GM21447 (cell line): ENCODE results near the gene ZNF831.

Experiments
- ATAC-seq: cut with Tn5 transposase; IDR thresholded peaks from one replicate; pipeline ENCODE4 v1.9.1; 2021; ENCODE audit not compliant: unreplicated experiment

ZNF831 gene

GRCh38 chr20:59139998-59140397, 23.6 kb upstream of the ZNF831 start:
- ATAC-seq, result no peak

GRCh38 chr20:59141818-59142581, 21.6 kb upstream of the ZNF831 start:
- ATAC-seq, result no peak

DNA sequence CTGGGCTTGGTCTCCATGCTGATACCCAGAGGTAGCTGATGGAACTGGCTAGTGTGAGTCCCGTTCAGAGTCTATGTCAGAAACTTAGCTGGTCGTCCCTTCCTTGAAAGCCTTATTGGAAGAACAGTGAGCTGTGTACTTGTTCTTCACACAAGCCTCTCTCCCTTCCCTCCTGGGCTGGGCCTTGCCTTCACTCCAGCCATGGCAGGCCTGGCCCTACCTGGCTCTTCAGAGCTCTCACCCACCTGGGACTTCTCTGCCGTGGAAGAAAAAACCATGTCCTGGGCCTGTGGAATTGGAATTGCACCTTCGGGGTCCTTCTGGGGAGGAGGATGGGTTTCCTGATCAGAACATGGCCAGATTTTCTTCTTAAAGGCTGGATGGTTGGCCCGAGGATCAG, 20.3 kb upstream of the ZNF831 start:
- ATAC-seq, result no peak

GRCh38 chr20:59144179-59144830, 19.3 kb upstream of the ZNF831 start:
- no peak for ATAC-seq

GRCh38 chr20:59144831-59145196, 18.8 kb upstream of the ZNF831 start:
- ATAC-seq, result no peak

GRCh38 chr20:59145247-59145923, 18.2 kb upstream of the ZNF831 start:
- ATAC-seq, result no peak

- ATAC-seq, result no peak
These were observed 17.5 kb upstream of the ZNF831 start for GRCh38 chr20:59145924-59146779.

DNA sequence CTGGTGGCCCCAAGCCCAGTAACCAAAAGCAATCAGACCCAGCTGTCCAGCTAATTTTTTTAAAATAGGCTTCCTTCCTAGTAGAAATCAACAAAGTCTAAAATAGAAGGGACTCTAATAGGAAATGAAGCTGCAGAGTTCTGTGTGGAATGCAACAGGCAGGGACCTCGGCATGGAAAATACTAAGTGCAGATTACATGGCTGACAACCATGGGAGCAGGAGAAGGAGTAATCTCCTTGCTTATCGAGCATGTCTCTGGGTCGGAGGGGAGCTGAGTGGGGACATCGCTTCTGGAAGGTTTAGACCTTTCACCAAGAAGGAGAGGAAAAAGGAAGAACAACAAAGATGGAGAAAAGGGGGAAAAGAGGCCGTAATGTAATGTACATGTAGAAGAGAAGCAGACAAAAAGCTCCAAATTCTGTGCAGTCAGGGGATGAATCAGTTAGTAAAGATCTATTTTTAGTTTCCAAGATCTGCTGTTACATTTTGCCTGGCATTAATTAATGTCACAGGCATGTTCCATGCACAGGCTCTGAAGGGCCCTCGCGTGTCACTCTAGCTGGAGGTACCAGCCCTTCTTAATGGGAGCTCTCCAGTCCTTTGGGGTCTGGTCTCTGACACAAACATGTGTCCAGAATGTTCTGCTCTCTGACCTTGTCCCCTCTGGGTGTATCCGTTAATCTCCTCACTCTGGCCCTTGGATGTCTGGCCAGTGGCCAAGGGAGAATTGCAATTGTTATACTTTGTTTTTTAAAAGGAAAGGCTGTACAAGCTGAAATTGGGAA, 16.6 kb upstream of the ZNF831 start:
- no peak for ATAC-seq

DNA sequence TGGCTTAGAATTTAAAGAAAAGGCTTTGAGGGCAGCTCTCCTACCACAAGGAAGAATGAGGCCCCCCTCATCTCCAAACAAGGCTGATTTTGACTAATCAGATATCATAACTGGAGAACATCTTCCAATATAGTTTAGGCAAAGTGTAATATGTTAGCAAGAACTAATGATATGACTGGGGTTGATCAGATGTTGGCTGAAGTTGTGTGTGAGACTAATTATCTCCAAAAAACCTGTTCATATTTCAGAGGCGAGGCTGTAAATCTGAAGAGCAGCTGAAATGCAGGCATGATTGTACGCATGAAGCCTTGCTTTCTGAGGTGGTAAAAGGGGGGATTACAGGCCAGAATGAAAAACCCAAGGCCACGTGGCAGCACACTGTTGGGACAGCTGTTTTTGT, 16.0 kb upstream of the ZNF831 start:
- no peak for ATAC-seq

DNA sequence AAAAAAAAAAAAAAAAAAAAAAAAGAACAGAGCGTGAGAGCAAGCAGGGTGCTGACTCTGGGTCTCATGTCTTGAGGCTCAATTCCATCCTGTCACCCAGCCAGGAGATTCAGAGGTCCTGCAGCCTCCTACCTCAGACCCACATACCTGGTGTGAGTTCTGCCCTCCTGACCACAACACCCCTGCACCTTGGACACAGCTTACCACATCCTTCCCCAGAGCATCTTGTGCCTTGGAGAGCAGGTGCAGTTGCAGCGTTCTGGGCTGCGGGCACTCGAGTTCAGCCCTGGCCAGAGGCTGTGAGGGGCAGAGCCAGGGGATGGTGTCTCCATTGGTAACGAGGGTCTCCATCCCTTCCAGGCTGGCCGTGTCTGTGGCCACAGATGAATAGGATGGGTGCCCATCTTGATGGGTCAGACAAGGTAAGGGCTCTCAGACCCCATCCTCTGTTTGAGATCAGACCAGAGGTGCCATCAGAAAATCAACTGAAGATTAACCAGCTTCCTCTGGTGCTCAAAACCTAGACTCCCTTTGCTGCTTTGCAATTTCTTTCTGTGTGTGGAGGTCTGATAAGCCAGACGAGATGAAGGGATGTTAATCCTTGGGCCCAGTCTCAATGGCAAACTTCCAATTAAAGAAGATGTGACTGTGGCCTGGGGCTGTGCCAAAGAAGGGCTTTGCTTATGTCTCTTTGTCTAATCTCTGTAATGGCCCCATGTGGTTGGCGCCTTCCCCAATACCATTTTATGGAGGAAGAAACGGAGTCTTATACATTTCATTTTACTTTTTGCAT, 14.7 kb upstream of the ZNF831 start:
- no peak for ATAC-seq

DNA sequence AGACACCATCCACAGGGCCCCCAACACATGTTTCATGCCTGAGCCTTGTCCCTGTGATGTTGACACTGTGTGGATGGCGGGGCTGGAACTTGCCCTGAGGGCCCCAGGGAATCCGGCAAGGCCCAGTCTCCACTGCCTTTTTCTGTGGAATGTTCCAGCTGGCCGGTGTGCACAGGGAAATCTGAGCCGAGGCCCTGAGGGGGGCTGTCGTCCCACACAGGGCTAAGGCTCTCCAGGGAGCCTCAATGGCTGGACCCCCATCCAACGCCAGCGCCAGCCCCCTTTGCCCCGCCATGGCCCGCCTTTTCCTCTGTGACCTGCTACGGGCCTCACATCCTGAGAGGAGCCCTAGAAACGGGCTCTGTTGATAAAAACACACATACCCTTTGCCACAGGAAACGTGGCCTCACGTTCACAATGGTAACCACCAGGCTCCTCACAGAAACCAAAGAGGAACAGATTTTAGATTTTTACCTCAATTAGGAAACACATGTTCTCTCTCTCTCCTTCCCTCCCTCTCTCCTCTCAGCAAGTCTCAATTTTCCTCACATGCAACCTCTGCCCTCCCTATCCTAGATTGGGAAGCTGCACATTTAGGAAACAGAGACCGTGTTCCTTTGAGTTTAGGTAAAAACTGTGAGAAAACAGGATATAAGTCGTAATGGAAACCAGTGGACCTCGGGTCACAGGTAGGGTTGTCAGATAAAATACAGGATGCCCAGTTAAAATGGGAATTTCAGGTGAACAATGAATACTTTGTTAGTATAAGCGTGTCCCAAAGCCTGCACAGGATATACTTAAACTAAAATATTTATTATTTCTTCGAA, 13.7 kb upstream of the ZNF831 start:
- no peak for ATAC-seq

- no peak for ATAC-seq
These were observed 12.8 kb upstream of the ZNF831 start for GRCh38 chr20:59150821-59151251.

DNA sequence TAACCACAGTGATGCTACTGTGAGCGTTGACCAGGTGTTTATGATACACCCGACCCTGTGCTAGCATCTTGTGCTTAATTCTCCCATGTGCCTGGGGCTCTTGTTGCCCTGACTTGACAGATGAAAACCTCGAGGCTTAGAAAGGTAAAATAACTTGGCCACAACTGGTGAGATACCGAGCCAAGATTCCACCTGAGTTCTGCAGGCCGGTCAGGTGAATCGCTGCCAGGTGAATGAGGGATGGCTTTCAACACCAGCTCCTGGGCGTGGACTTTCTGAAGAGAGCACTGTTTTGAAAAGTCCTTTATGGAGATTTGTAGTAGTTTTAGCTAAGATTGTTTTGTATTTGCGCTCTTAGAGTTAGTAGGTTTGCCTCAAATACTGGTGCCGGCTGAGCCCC, 12.2 kb upstream of the ZNF831 start:
- no peak for ATAC-seq

DNA sequence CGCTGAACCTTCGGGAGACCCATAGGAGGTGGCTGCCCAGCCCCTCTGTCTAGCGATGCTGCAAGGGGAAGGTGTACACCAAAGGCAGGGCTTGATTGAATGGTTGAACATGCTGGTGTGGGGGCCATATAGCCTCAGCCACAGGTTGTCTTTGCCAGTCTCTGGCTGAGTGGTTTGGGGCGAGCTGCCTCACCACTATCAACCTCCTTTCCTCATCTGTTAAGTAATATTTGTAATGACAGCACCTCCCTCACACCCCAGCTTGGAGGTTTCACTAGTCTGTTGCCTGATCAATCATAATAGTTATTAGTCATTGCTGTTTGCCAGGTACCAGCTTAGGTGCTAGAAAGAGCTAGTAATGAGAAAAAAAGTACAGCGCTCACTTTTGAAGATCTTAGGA, 11.8 kb upstream of the ZNF831 start:
- ATAC-seq, result no peak

GRCh38 chr20:59152559-59153354, 10.9 kb upstream of the ZNF831 start:
- ATAC-seq, result no peak

- ATAC-seq, result no peak
These were observed 10.3 kb upstream of the ZNF831 start for GRCh38 chr20:59153355-59153681.

- no peak for ATAC-seq
These were observed 9.8 kb upstream of the ZNF831 start for GRCh38 chr20:59153832-59154231.

- no peak for ATAC-seq
These were observed 9.2 kb upstream of the ZNF831 start for GRCh38 chr20:59154317-59155013.
